Neural progenitor cell (in vitro differentiated cells): Measurements from ENCODE around the gene PLAC1. TPM values are rescaled to one million over a fixed set of nuclear protein-coding genes. Genes with fewer than 3 reads are reported as not detected.

Experiments
- DNase-seq: peaks from one replicate; pipeline ENCODE4 v3.0.0-alpha.2; 2016; ENCODE audit warnings: low spot score
- H2AFZ ChIP-seq: fragments of 200-600 bp; sonication (generic); replicated peaks from 2 replicates; pipeline ENCODE4 v1.6.1; 2016; ENCODE audit warnings: antibody characterized with exemption
- H3F3A ChIP-seq: fragments of 200-600 bp; sonication (generic); 2 replicates; pipeline ENCODE4 v1.6.1; 2016; ENCODE audit warnings: antibody characterized with exemption, low read depth
- H3K27ac ChIP-seq: fragments of 200-600 bp; sonication (generic); 2 replicates; pipeline ENCODE4 v1.5.1; 2016; ENCODE audit warnings: mild to moderate bottlenecking
- H3K27me3 ChIP-seq: fragments of 200-600 bp; sonication (generic); 2 replicates; pipeline ENCODE4 v1.6.1; 2016; ENCODE audit warnings: mild to moderate bottlenecking, moderate library complexity
- H3K36me3 ChIP-seq: fragments of 200-600 bp; sonication (generic); 2 replicates; pipeline ENCODE4 v1.5.1; 2016
- H3K4me1 ChIP-seq: fragments of 200-600 bp; sonication (generic); 2 replicates; pipeline ENCODE4 v1.6.1; 2016; ENCODE audit warnings: mixed run types
- H3K4me2 ChIP-seq: fragments of 200-600 bp; sonication (generic); 2 replicates; pipeline ENCODE4 v1.6.1; 2016
- H3K4me3 ChIP-seq: fragments of 200-600 bp; sonication (generic); 2 replicates; pipeline ENCODE4 v1.5.1; 2016
- H3K79me2 ChIP-seq: fragments of 200-600 bp; sonication (generic); 2 replicates; pipeline ENCODE4 v1.6.1; 2016; ENCODE audit warnings: low read depth
- H3K9ac ChIP-seq: fragments of 200-600 bp; sonication (generic); 2 replicates; pipeline ENCODE4 v1.6.1; 2016
- H3K9me3 ChIP-seq: fragments of 200-600 bp; sonication (generic); 2 replicates; pipeline ENCODE4 v1.5.1; 2016; ENCODE audit warnings: low read depth
- H4K20me1 ChIP-seq: fragments of 200-600 bp; sonication (generic); 2 replicates; pipeline ENCODE4 v1.6.1; 2016; ENCODE audit warnings: low read depth
- H3K27ac Mint-ChIP-seq: 3 replicates; pipeline ENCODE4 v1.8.0; 2021; ENCODE audit warnings: mixed read lengths
- H3K27me3 Mint-ChIP-seq: 2 replicates; pipeline ENCODE4 v1.8.0; 2022; ENCODE audit warnings: low read depth, mild to moderate bottlenecking, inconsistent platforms, moderate library complexity, mixed read lengths; ENCODE audit not compliant: insufficient read depth
- H3K36me3 Mint-ChIP-seq: 3 replicates; pipeline ENCODE4 v1.8.0; 2021; ENCODE audit warnings: mixed read lengths
- H3K4me1 Mint-ChIP-seq: 3 replicates; pipeline ENCODE4 v1.8.0; 2021; ENCODE audit warnings: mixed read lengths
- H3K4me3 Mint-ChIP-seq: 3 replicates; pipeline ENCODE4 v1.8.0; 2021; ENCODE audit warnings: mild to moderate bottlenecking, moderate library complexity, mixed read lengths
- H3K9me3 Mint-ChIP-seq: 3 replicates; pipeline ENCODE4 v1.8.0; 2020; ENCODE audit warnings: mixed read lengths
- EZH2 ChIP-seq: fragments of 200-600 bp; sonication (generic); IDR thresholded peaks from 2 replicates; pipeline ENCODE4 v1.6.1; 2017; ENCODE audit warnings: antibody characterized with exemption, mild to moderate bottlenecking, moderate library complexity
- EZH2phosphoT487 ChIP-seq: fragments of 200-600 bp; sonication (generic); IDR thresholded peaks from 2 replicates; pipeline ENCODE4 v1.6.1; 2017; ENCODE audit warnings: antibody characterized with exemption
- total RNA-seq: library from RNA; depleted of rRNA; stranded (reverse); fragments of >200 nt; gene quantifications from 2 replicates; pipeline ENCODE4 v1.2.3, GENCODE V29; 2015; ENCODE audit warnings: low replicate concordance
- TF ChIP-seq, protein P1 (sequence below): fragments of 200-600 bp; sonication (generic); IDR thresholded peaks from 2 replicates; pipeline ENCODE4 v1.5.1; 2017; ENCODE audit warnings: antibody characterized with exemption, mild to moderate bottlenecking

The PLAC1 gene
- total RNA-seq, 1 donor from 2014 or later = not detected

DNA sequence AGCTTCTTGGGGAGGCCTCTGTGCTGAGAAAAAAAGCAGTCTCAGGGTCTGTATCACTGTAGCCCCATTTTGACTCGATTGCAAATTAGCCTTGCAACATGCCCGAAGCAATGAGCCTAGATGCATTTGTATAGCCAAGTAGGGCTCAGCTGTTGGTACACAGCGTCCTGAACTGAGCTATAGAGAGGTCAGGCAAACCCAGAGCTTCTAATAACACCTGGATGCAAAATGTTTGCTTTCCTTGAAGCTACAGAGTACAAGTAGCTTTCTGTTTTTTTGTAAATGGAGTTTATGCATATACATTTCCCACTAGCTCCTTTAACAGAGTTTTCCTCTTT lies 87.8 kb downstream of the PLAC1 start:
- peaks cover 9% of the 10 kb centered on the region for H3K27me3 Mint-ChIP-seq
- Histone ChIP-seq H3K4me3 (no peak overlapping the region), H3K4me2 (no peak overlapping the region), H3K27ac (no peak overlapping the region), H3K36me3 (no peaks in the 10 kb centered on the region), H4K20me1 (no peaks in the 10 kb centered on the region), H2AFZ (no peak overlapping the region), H3K4me1 (peaks cover 21% of the 10 kb centered on the region), H3K9me3 (no peaks in the 10 kb centered on the region), H3F3A (no peaks in the 10 kb centered on the region), H3K9ac (no peak overlapping the region), H3K27me3 (no peaks in the 10 kb centered on the region), H3K79me2 (no peaks in the 10 kb centered on the region)
- no peak overlapping the region for H3K4me3 Mint-ChIP-seq
- H3K36me3 Mint-ChIP-seq = no peaks in the 10 kb centered on the region
- no peak for DNase-seq
- no peaks in the 10 kb centered on the region for H3K9me3 Mint-ChIP-seq
- peaks cover 26% of the 10 kb centered on the region for H3K4me1 Mint-ChIP-seq
- TF ChIP-seq EZH2 (no peak), EZH2phosphoT487 (no peak)
- TF ChIP-seq, protein P1, sequence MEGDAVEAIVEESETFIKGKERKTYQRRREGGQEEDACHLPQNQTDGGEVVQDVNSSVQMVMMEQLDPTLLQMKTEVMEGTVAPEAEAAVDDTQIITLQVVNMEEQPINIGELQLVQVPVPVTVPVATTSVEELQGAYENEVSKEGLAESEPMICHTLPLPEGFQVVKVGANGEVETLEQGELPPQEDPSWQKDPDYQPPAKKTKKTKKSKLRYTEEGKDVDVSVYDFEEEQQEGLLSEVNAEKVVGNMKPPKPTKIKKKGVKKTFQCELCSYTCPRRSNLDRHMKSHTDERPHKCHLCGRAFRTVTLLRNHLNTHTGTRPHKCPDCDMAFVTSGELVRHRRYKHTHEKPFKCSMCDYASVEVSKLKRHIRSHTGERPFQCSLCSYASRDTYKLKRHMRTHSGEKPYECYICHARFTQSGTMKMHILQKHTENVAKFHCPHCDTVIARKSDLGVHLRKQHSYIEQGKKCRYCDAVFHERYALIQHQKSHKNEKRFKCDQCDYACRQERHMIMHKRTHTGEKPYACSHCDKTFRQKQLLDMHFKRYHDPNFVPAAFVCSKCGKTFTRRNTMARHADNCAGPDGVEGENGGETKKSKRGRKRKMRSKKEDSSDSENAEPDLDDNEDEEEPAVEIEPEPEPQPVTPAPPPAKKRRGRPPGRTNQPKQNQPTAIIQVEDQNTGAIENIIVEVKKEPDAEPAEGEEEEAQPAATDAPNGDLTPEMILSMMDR = no peak
- no peak overlapping the region for H3K27ac Mint-ChIP-seq

DNA sequence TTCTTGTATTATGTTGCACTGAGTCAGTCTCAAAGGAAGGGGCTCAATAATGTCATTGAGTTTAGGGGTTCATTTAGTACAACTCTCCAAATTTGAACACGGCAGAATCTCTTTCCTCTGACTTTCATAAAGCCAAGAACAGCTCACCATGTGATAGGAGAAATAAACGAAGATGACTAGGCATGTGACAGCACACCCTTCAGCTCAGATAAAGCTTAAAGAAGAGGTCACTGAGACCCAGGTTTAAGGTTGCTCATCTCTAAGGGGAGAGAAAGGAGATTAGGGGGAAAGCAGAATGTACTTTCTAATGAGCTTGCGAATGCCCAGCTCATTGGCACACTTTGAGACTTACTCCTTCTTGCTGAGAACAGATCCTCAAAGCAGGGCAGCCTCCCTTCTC lies 89.0 kb downstream of the PLAC1 start:
- Histone ChIP-seq H2AFZ (no peak overlapping the region), H4K20me1 (no peaks in the 10 kb centered on the region), H3K4me1 (peaks cover 21% of the 10 kb centered on the region), H3K27me3 (no peaks in the 10 kb centered on the region), H3F3A (no peaks in the 10 kb centered on the region), H3K27ac (no peak overlapping the region), H3K4me2 (no peak overlapping the region), H3K4me3 (no peak overlapping the region), H3K9me3 (no peaks in the 10 kb centered on the region), H3K36me3 (no peaks in the 10 kb centered on the region), H3K9ac (no peak overlapping the region), H3K79me2 (no peaks in the 10 kb centered on the region)
- no peak overlapping the region for H3K4me3 Mint-ChIP-seq
- peaks cover 8% of the 10 kb centered on the region for H3K27me3 Mint-ChIP-seq
- no peaks in the 10 kb centered on the region for H3K9me3 Mint-ChIP-seq
- DNase-seq = no peak
- no peaks in the 10 kb centered on the region for H3K36me3 Mint-ChIP-seq
- H3K4me1 Mint-ChIP-seq = peaks cover 26% of the 10 kb centered on the region
- no peak overlapping the region for H3K27ac Mint-ChIP-seq
- TF ChIP-seq EZH2 (no peak), EZH2phosphoT487 (no peak)
- TF ChIP-seq, protein P1 = no peak

DNA sequence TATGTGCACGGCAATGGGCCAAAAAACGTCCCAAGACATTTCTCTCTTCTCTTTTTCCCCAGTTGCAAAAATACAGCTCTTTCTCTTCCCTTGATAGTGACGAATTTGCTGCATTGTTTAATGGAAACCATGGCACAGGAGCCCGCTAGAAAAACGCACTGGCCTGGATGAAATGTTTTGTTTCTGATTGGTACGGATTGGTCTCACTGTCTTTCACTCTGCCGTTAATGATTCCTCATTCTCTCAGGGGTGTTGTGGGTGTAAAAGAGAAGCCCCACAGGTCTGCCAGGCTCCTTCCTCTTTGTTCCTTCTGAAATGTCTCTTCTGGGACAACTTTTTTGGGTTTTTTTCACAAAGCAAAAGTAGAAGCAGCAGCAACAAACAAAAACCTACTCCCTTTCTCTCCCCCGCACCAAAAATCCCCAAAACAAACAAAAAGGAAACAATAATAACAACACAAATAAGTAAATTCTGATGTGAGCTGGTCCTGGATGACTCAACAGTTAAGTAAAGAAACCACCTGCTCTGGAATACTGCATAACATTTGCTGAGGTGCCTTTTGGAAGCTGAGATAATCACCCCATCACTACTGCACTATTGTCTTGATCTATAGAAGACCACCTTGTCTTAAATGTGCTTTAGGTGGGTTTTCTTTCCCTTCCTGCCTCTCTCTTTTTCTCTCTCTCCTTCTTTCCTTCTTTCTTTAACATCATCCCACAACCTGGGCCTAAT lies 89.8 kb downstream of the PLAC1 start:
- Histone ChIP-seq H3K4me3 (no peak overlapping the region), H3K79me2 (no peaks in the 10 kb centered on the region), H3K4me2 (no peak overlapping the region), H3K4me1 (peaks cover 21% of the 10 kb centered on the region), H3K27ac (no peak overlapping the region), H3F3A (no peaks in the 10 kb centered on the region), H3K9ac (no peak overlapping the region), H3K36me3 (no peaks in the 10 kb centered on the region), H3K9me3 (no peaks in the 10 kb centered on the region), H2AFZ (no peak overlapping the region), H3K27me3 (no peaks in the 10 kb centered on the region), H4K20me1 (no peaks in the 10 kb centered on the region)
- Mint-ChIP-seq H3K4me1 (peaks cover 26% of the 10 kb centered on the region), H3K36me3 (no peaks in the 10 kb centered on the region), H3K4me3 (no peak overlapping the region), H3K9me3 (no peaks in the 10 kb centered on the region), H3K27me3 (peaks cover 8% of the 10 kb centered on the region), H3K27ac (no peak overlapping the region)
- no peak for DNase-seq
- TF ChIP-seq EZH2 (no peak), EZH2phosphoT487 (no peak)
- TF ChIP-seq, protein P1 = no peak
